IPS-15b (cell line): ENCODE results near the gene MPP2.

Experiments used
- H3K27me3 ChIP-seq: one replicate; pipeline ENCODE4 v1.6.1; 2013; ENCODE audit warnings: low read length; ENCODE audit not compliant: control insufficient read depth, insufficient read depth
- H3K36me3 ChIP-seq: one replicate; pipeline ENCODE4 v1.6.1; 2013; ENCODE audit warnings: low read length; ENCODE audit not compliant: control insufficient read depth, insufficient read depth
- H3K4me1 ChIP-seq: one replicate; pipeline ENCODE4 v1.6.1; 2013; ENCODE audit warnings: mild to moderate bottlenecking, low read length; ENCODE audit not compliant: control insufficient read depth, insufficient read depth
- H3K4me3 ChIP-seq: one replicate; pipeline ENCODE4 v1.5.1; 2013; ENCODE audit warnings: low read depth, low read length
- H3K9ac ChIP-seq: one replicate; pipeline ENCODE4 v1.6.1; 2013; ENCODE audit warnings: low read depth, mild to moderate bottlenecking, low read length
- H3K9me3 ChIP-seq: one replicate; pipeline ENCODE4 v1.6.1; 2013; ENCODE audit warnings: mild to moderate bottlenecking, low read length; ENCODE audit not compliant: control insufficient read depth, insufficient read depth

MPP2 gene

GRCh38 chr17:43839670-43840108 lies 67.6 kb downstream of the MPP2 start:
- Histone ChIP-seq H3K27me3 (peaks cover under 1% of the 10 kb centered on the region), H3K36me3 (no peaks in the 10 kb centered on the region), H3K4me1 (no peaks in the 10 kb centered on the region), H3K4me3 (no peak overlapping the region), H3K9ac (no peak overlapping the region), H3K9me3 (no peaks in the 10 kb centered on the region)

GRCh38 chr17:43834106-43834505 lies 73.2 kb downstream of the MPP2 start:
- Histone ChIP-seq H3K9ac (no peak overlapping the region), H3K4me1 (no peaks in the 10 kb centered on the region), H3K27me3 (peaks cover 24% of the 10 kb centered on the region), H3K9me3 (no peaks in the 10 kb centered on the region), H3K4me3 (no peak overlapping the region), H3K36me3 (peaks cover 2% of the 10 kb centered on the region)

- peak within 1 kb of the TSS; percentile 69 for H3K4me3 ChIP-seq
- no peaks in the 10 kb centered on the region for H3K4me1 ChIP-seq
- no peaks in the 10 kb centered on the region for H3K9me3 ChIP-seq
- H3K9ac ChIP-seq: no peak within 1 kb of the TSS
- H3K36me3 ChIP-seq: peaks cover 2% of the 10 kb centered on the region
- peaks cover 24% of the 10 kb centered on the region for H3K27me3 ChIP-seq
Observed at GRCh38 chr17:43832976-43833829, 74.1 kb downstream of the MPP2 start, which contains the start of gene MPP3. Gene MPP3, minus strand, starts transcription at chr17:43833146. Its CDS starts 1,240 bp downstream, at chr17:43831906.

- Histone ChIP-seq H3K27me3 (peaks cover 24% of the 10 kb centered on the region), H3K4me1 (no peaks in the 10 kb centered on the region), H3K9ac (no peak overlapping the region), H3K9me3 (no peaks in the 10 kb centered on the region), H3K4me3 (peak overlapping the region; percentile 69), H3K36me3 (peaks cover 2% of the 10 kb centered on the region)
Observed at GRCh38 chr17:43832168-43832975, 75.0 kb downstream of the MPP2 start.

- Histone ChIP-seq H3K27me3 (peaks cover 24% of the 10 kb centered on the region), H3K4me3 (no peak overlapping the region), H3K9ac (no peak overlapping the region), H3K4me1 (no peaks in the 10 kb centered on the region), H3K9me3 (no peaks in the 10 kb centered on the region), H3K36me3 (peaks cover 2% of the 10 kb centered on the region)
Observed at GRCh38 chr17:43831633-43832032, 75.7 kb downstream of the MPP2 start.

GRCh38 chr17:43830510-43831140 lies 76.7 kb downstream of the MPP2 start:
- H3K36me3 ChIP-seq: peaks cover 2% of the 10 kb centered on the region
- H3K27me3 ChIP-seq: peaks cover 24% of the 10 kb centered on the region

GRCh38 chr17:43829738-43830137 lies 77.6 kb downstream of the MPP2 start:
- Histone ChIP-seq H3K27me3 (peaks cover 24% of the 10 kb centered on the region), H3K4me3 (no peak overlapping the region), H3K9me3 (no peaks in the 10 kb centered on the region), H3K4me1 (no peaks in the 10 kb centered on the region), H3K36me3 (peaks cover 5% of the 10 kb centered on the region), H3K9ac (no peak overlapping the region)

More at GRCh38 chr17:43830510-43831140, 76.7 kb downstream of the MPP2 start:
- Histone ChIP-seq H3K9ac (no peak overlapping the region), H3K4me3 (no peak overlapping the region), H3K4me1 (no peaks in the 10 kb centered on the region), H3K9me3 (no peaks in the 10 kb centered on the region)

- Histone ChIP-seq H3K4me3 (no peak overlapping the region), H3K9ac (no peak overlapping the region), H3K4me1 (no peaks in the 10 kb centered on the region), H3K27me3 (peaks cover 9% of the 10 kb centered on the region), H3K9me3 (no peaks in the 10 kb centered on the region), H3K36me3 (peaks cover 5% of the 10 kb centered on the region)
Observed at GRCh38 chr17:43827596-43827995, 79.7 kb downstream of the MPP2 start.

GRCh38 chr17:43826206-43826605 lies 81.1 kb downstream of the MPP2 start:
- H3K4me1 ChIP-seq: no peaks in the 10 kb centered on the region
- H3K27me3 ChIP-seq: no peaks in the 10 kb centered on the region
- H3K9me3 ChIP-seq: no peaks in the 10 kb centered on the region
- peaks cover 5% of the 10 kb centered on the region for H3K36me3 ChIP-seq
- H3K9ac ChIP-seq: no peak overlapping the region
- no peak overlapping the region for H3K4me3 ChIP-seq

- Histone ChIP-seq H3K4me1 (no peaks in the 10 kb centered on the region), H3K27me3 (no peaks in the 10 kb centered on the region), H3K9ac (peak overlapping the region; percentile 12), H3K4me3 (no peak overlapping the region), H3K9me3 (no peaks in the 10 kb centered on the region), H3K36me3 (peaks cover 3% of the 10 kb centered on the region)
Observed at GRCh38 chr17:43825567-43825966, 81.8 kb downstream of the MPP2 start.
